ENCODE data around the gene SAMD10. TPM values are rescaled to one million over a fixed set of nuclear protein-coding genes. Genes with fewer than 3 reads are reported as not detected.

Gene SAMD10
- total RNA-seq, 4 donors from 2014 or later = 5.1 to 15.9 (median 6.8) TPM

DNA sequence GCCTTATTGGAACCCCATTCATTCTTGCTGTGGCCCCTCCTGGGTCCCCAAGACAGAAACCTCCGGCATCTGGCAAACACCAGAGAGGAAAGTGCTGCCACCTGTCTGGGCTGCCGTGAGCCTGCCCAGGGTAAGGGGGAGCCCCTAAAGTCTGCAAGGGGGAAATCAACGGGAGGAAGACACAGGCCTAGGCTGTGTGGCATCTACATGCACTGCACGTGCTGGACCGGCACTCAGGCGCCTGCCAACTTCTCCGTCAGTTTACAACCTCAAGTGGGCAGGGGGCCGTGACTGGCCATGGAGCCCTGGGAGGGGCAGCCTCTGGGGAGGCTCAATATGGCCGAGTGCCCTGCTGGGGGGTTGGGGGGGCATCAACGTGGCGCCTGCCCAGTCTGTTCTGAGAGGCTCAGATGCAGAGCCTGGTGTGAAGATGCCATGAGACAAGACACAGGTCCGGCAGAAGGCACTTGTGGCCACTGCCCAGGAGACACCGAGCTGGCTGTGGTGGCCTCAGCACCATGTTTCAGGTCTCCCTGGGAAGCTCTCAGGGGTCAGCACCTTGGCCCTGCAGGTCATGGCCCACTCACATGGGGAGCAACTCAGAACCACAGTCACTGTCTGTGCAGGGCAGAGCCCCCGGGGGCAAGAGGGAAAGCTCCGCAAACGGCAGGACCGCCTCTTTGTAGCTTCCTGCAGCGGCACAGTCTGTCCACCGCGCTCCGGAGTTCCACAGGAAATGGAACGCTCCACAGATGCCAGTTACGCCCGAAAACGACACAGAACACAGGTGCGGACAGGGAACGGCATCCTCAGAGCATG lies 31.6 kb downstream of the SAMD10 start:
- DNase-seq = no peak
- H3K9me3 ChIP-seq = no peaks in the 10 kb centered on the region
- peaks cover 55 to 88% (median 69%) of the 10 kb centered on the region in 3 donors for H3K4me1 ChIP-seq
- H3K27me3 ChIP-seq = no peaks in the 10 kb centered on the region
- 0% methylated on average over 1 of the region's 27 CpGs; no CpG with 5 or more reads in 1 of the 2 donors for WGBS, 2 donors
- H3K27ac ChIP-seq = peak overlapping the region; percentile 93 to 99 (median 96)
- intact Hi-C loops (cut with DNase I) = no loop called here
- H3K4me3 ChIP-seq = peak overlapping the region in 2 of 4 donors; percentile 4 to 47
- peaks cover 14 to 47% (median 26%) of the 10 kb centered on the region in 3 donors for H3K36me3 ChIP-seq
- no peak for TF ChIP-seq POLR2A (IDR thresholded peaks at IDR 0.05)
- TF ChIP-seq, protein P1, sequence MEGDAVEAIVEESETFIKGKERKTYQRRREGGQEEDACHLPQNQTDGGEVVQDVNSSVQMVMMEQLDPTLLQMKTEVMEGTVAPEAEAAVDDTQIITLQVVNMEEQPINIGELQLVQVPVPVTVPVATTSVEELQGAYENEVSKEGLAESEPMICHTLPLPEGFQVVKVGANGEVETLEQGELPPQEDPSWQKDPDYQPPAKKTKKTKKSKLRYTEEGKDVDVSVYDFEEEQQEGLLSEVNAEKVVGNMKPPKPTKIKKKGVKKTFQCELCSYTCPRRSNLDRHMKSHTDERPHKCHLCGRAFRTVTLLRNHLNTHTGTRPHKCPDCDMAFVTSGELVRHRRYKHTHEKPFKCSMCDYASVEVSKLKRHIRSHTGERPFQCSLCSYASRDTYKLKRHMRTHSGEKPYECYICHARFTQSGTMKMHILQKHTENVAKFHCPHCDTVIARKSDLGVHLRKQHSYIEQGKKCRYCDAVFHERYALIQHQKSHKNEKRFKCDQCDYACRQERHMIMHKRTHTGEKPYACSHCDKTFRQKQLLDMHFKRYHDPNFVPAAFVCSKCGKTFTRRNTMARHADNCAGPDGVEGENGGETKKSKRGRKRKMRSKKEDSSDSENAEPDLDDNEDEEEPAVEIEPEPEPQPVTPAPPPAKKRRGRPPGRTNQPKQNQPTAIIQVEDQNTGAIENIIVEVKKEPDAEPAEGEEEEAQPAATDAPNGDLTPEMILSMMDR (IDR thresholded peaks at IDR 0.05) = peak in 1 of 6 experiments; percentile 5

DNA sequence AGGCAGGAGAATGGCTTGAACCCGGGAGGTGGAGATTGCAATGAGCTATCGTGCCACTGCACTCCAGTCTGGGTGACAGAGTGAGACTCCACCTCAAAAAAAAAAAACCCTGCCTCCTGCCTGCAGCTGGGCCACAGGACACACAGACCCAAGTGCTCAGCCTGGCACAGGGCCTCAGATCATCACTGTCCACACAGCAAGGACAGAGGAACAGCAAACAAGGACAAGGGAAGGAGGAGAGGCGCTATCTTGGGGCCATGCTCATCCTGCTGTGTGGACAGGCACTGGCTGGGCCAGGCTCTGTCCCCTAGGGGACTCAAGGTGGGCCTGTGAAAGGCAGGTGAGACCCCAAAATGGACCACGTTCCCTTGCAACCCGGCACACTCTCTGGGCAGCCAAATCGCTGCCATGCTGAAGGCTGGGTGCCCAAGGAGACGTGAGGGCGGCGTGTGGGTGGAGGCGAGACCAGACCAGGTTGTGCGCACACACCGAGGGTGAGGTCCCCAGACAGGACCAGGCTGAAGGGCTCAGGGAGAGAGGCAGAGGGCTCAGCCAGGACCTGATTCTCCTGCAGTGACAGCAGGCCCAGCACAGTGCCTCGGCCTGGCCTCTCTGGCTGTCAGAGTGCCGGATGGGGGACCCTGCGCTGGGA lies 32.3 kb downstream of the SAMD10 start:
- Histone ChIP-seq H3K27ac (peak overlapping the region; percentile 93 to 99 (median 96)), H3K9me3 (no peaks in the 10 kb centered on the region), H3K4me3 (no peak overlapping the region), H3K36me3 (peaks cover 14 to 47% (median 26%) of the 10 kb centered on the region in 3 donors), H3K4me1 (peaks cover 49 to 88% (median 68%) of the 10 kb centered on the region in 3 donors), H3K27me3 (no peaks in the 10 kb centered on the region)
- TF ChIP-seq, protein P1 (IDR thresholded peaks at IDR 0.05) = no peak
- no peak for TF ChIP-seq POLR2A (IDR thresholded peaks at IDR 0.05)
- 81 to 90% methylated on average over 2 to 3 of the region's 15 CpGs for WGBS, 2 donors
- intact Hi-C loops (cut with DNase I) = no loop called here
- no peak for DNase-seq

DNA sequence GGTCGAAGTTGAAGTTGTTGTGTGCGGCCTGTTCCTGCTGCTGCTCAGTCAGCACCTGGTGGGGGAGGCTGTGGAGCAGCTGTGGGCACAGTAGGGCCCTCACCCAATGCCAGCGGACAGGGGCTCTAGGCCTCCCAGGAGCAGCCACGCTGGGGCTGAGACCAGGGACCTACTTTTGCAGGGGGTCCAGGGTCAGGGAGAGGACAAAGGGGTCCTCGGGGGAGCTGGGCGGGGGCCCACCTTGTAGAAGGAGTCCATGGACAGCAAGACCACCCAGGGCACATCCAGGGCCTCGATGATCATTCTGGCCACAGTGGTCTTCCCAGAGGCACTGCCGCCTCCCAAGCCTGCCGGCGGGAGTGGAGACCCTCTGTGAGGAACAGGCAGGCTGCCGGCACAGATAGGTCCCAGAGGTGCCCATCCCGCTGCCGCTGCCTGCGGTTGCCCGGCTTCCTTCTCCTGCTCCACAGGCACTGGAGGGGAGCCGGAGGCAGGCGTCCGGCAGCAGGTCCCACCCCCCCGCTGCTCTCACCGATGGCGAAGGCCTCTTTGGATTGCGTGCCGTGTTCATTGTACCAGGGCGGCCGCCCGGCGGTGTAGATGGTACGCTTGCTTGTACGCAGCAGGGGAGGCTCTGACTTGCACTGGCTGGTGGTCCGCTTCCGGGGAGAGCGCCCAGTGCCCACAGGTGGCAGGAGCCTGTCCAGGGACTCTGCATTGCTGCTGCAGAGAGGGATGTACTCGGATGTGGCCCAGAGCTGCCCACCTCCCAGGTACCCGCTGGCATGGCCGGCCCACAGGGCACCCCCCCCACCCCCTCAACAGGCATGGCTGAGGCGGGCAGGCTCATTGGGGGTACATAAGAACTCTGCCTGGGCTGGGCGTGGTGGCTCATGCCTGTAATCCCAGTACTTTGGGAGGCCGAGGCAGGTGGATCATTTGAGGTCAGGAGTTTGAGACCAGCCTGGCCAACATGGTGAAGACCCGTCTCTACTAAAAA lies 33.2 kb downstream of the SAMD10 start:
- peaks cover 45 to 86% (median 59%) of the 10 kb centered on the region in 3 donors for H3K4me1 ChIP-seq
- TF ChIP-seq, protein P1 (IDR thresholded peaks at IDR 0.05) = no peak
- no peak for TF ChIP-seq POLR2A (IDR thresholded peaks at IDR 0.05)
- H3K27ac ChIP-seq = peak overlapping the region in 2 of 4 donors; percentile 94 to 99
- intact Hi-C loops (cut with DNase I) = no loop called here
- no peak overlapping the region for H3K4me3 ChIP-seq
- no peak for DNase-seq
- no peaks in the 10 kb centered on the region for H3K9me3 ChIP-seq
- H3K27me3 ChIP-seq = no peaks in the 10 kb centered on the region
- H3K36me3 ChIP-seq = peaks cover 14 to 48% (median 26%) of the 10 kb centered on the region in 3 donors
- WGBS, 2 donors = 72 to 96% methylated on average over 4 of the region's 39 CpGs

DNA sequence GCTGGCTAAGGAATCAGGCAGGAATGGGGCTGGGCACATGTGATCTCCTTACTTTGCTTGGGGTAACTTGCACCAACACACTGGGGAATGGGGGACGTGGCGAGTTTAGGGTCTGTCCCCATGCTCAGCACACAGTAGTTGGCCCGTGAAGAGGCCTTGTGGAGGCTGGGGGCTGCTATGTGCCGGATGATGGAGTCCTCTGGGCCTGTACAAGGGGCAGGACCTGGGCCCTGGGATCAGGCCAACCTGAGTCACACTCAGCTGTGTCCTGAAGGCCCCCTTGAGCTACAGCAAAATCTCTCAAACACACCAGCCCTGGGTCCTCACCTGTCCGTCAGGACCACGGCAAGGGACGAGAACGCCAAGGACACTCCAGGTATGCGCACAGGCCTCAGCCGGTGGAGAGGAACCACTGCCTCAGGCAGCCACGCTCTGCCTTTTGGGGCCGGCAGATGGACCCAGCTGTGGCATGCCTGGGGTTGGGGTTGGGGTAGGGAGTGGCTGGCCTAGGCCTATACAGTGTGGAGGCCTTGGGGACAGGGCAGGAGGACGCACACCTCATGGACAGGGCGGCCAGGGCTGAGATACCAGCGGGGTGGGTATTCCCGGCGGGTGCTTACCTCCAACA lies 34.3 kb downstream of the SAMD10 start:
- H3K4me3 ChIP-seq = no peak overlapping the region
- no peaks in the 10 kb centered on the region for H3K27me3 ChIP-seq
- 40 to 89% methylated on average over 1 to 7 of the region's 17 CpGs for whole genome bisulfite sequencing, 2 donors
- peaks cover 25 to 59% (median 35%) of the 10 kb centered on the region in 3 donors for H3K36me3 ChIP-seq
- H3K27ac ChIP-seq = peak overlapping the region in 1 of 4 donors; percentile 18
- intact Hi-C loops (cut with DNase I) = no loop called here
- no peaks in the 10 kb centered on the region for H3K9me3 ChIP-seq
- peaks cover 39 to 82% (median 48%) of the 10 kb centered on the region in 3 donors for H3K4me1 ChIP-seq
- TF ChIP-seq, protein P1 (IDR thresholded peaks at IDR 0.05) = no peak
- TF ChIP-seq POLR2A (IDR thresholded peaks at IDR 0.05) = no peak
- DNase-seq = no peak

Data from esophagus squamous epithelium (tissue), 5 donors.